ENCODE results near the gene ACTMAP.
"Not testable (repeated sequence)": the region's sequence is repeated elsewhere in the genome, so short reads cannot be mapped to it uniquely, and the experiment has no call there.

ACTMAP gene

DNA sequence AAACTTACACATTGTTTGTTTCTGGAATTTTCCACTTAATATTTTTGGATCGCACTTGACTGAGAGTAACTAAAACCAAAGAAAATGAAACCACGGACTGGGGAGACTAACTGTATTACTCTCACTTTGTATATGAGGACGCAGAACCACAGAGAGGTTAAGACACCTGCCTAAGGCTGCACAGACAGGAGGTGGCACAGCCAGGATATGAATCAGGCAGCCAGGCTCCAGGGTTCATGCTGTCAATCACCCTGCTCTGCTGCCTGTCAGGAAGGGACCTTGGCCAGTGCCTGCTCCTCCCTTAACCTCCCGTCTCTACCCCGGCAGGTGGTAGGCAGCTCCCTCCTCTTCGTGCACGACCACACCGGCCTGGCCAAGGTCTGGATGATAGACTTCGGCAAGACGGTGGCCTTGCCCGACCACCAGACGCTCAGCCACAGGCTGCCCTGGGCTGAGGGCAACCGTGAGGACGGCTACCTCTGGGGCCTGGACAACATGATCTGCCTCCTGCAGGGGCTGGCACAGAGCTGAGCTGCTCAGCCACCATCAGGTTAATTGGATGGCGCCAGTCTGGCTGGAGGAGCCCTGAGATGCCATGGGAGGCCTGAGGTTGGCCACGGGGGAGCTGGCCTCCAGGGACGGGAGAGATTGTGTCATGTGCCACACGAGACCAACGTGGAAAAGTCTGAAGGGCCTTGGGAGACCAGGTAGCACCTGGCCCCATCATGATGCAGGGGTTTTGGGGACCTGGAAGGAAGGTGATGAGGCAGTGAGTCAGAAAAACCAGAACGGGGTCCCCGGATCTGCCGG lies 11.0 kb downstream of the ACTMAP start:
- H3K4me1 ChIP-seq (ENCODE audit: control insufficient read depth, insufficient read depth, low read length, poor library complexity, severe bottlenecking) = no peaks in the 10 kb centered on the region
- H3K36me3 ChIP-seq (ENCODE audit: control insufficient read depth, insufficient read depth, low read length) = peaks cover 18% of the 10 kb centered on the region
- no peaks in the 10 kb centered on the region for H3K27me3 ChIP-seq (replicated peaks; ENCODE audit: control insufficient read depth, insufficient read depth, low read length, poor library complexity, severe bottlenecking)
- DNase-seq = no peak
- no peak overlapping the region for H3K4me3 ChIP-seq (ENCODE audit: insufficient read depth, low read depth, low read length, poor library complexity, severe bottlenecking)
- no peaks in the 10 kb centered on the region for H3K9me3 ChIP-seq (ENCODE audit: control insufficient read depth, low read length)
- H3K27ac ChIP-seq (ENCODE audit: insufficient read depth, low read length, poor library complexity, severe bottlenecking) = no peak overlapping the region

DNA sequence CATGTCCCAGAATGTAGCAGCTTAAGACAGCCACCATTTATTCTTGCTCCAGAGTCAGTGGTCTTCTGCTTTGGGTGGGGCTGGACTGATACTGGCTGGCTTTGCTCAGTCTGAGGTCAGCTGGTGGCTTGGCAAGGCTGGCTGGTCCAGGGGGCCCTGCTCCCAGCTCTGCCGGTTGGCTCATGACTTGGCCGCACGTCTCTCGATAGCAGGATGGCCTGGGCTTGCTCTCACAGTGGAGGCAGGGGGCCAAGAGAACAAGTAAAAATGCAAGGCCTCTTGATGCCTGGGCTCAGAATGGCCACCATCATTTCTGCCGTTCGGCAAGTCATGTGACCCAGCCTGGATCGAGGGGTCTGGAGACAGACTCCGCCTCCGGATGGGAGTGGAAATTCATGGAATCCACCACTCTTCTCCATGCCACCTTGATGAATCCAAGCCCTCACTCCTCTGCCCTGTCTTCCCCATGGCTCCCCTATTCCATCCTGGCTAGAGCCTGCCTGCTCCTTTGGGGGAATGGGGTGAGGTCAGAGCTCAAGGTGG lies 13.1 kb downstream of the ACTMAP start:
- H3K27me3 ChIP-seq (replicated peaks; ENCODE audit: control insufficient read depth, insufficient read depth, low read length, poor library complexity, severe bottlenecking) = no peaks in the 10 kb centered on the region
- no peak overlapping the region for H3K4me3 ChIP-seq (ENCODE audit: insufficient read depth, low read depth, low read length, poor library complexity, severe bottlenecking)
- H3K4me1 ChIP-seq (ENCODE audit: control insufficient read depth, insufficient read depth, low read length, poor library complexity, severe bottlenecking) = no peaks in the 10 kb centered on the region
- H3K27ac ChIP-seq (ENCODE audit: insufficient read depth, low read length, poor library complexity, severe bottlenecking) = no peak overlapping the region
- H3K9me3 ChIP-seq (ENCODE audit: control insufficient read depth, low read length) = no peaks in the 10 kb centered on the region
- DNase-seq = no peak
- H3K36me3 ChIP-seq (ENCODE audit: control insufficient read depth, insufficient read depth, low read length) = peaks cover 31% of the 10 kb centered on the region

DNA sequence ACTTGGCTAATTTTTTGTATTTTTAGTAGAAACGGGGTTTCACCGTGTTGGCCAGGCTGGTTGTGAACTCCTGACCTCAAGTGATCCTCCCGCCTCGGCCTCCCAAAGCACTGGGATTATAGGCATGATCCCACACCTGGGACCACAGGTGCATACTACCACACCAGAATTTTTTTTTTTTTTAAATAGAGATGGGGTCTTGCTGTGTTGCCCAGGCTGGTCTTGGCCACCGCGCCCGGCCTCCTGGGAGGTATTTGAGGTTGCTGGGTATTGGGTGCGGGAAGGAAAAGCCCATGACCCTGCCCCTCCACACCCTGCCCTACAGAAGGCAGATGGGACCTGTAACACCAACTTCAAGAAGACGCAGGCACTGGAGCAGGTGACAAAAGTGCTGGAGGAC lies 13.6 kb downstream of the ACTMAP start:
- no peaks in the 10 kb centered on the region for H3K27me3 ChIP-seq (replicated peaks; ENCODE audit: control insufficient read depth, insufficient read depth, low read length, poor library complexity, severe bottlenecking)
- H3K9me3 ChIP-seq (ENCODE audit: control insufficient read depth, low read length) = no peaks in the 10 kb centered on the region
- H3K4me1 ChIP-seq (ENCODE audit: control insufficient read depth, insufficient read depth, low read length, poor library complexity, severe bottlenecking) = no peaks in the 10 kb centered on the region
- no peak for DNase-seq
- no peak overlapping the region for H3K27ac ChIP-seq (ENCODE audit: insufficient read depth, low read length, poor library complexity, severe bottlenecking)
- H3K36me3 ChIP-seq (ENCODE audit: control insufficient read depth, insufficient read depth, low read length) = peaks cover 31% of the 10 kb centered on the region
- H3K4me3 ChIP-seq (ENCODE audit: insufficient read depth, low read depth, low read length, poor library complexity, severe bottlenecking) = no peak overlapping the region

DNA sequence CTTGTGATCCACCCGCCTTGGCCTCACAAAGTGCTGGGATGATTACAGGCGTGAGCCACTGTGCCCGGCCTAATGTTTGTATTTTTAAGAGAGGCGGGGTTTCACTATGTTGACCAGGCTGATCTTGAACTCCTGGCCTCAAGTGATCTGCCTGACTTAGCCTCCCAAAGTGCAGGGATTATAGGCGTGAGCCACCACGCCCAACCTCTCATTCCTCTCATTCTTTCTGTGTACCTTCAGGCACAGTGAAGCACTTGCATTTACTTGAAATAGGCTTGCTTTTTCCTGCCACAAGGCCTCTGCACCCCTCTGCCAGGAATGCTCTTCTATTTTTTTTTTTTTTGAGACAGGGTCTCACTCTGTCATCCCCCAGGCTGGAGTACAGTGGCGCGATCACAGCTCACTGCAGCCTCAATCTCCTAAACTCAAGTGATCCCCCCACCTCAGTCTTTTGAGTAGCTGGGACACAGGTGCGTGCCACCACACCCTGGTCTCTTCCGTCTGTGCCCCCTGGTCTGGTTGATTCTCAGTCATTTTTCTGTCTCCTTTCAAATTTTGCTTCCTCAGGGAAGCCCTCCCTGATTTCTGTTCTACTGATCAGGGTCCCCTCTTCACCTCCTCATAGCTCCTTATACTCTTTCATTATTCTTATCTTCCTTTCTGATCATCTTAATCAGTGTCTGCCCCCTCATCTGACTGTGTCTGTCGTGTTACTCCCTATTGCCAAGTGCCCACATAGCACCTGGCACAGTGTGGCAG lies 15.1 kb downstream of the ACTMAP start:
- H3K4me3 ChIP-seq (ENCODE audit: insufficient read depth, low read depth, low read length, poor library complexity, severe bottlenecking) = no peak overlapping the region
- no peak overlapping the region for H3K27ac ChIP-seq (ENCODE audit: insufficient read depth, low read length, poor library complexity, severe bottlenecking)
- no peak for DNase-seq
- no peaks in the 10 kb centered on the region for H3K4me1 ChIP-seq (ENCODE audit: control insufficient read depth, insufficient read depth, low read length, poor library complexity, severe bottlenecking)
- peaks cover 42% of the 10 kb centered on the region for H3K36me3 ChIP-seq (ENCODE audit: control insufficient read depth, insufficient read depth, low read length)
- no peaks in the 10 kb centered on the region for H3K9me3 ChIP-seq (ENCODE audit: control insufficient read depth, low read length)
- no peaks in the 10 kb centered on the region for H3K27me3 ChIP-seq (replicated peaks; ENCODE audit: control insufficient read depth, insufficient read depth, low read length, poor library complexity, severe bottlenecking)

GRCh38 chr19:40733149-40733548 lies 17.1 kb downstream of the ACTMAP start:
- Histone ChIP-seq H3K9me3 (ENCODE audit: control insufficient read depth, low read length) (no peaks in the 10 kb centered on the region), H3K36me3 (ENCODE audit: control insufficient read depth, insufficient read depth, low read length) (peaks cover 43% of the 10 kb centered on the region), H3K27ac (ENCODE audit: insufficient read depth, low read length, poor library complexity, severe bottlenecking) (no peak overlapping the region), H3K27me3 (replicated peaks; ENCODE audit: control insufficient read depth, insufficient read depth, low read length, poor library complexity, severe bottlenecking) (no peaks in the 10 kb centered on the region), H3K4me1 (ENCODE audit: control insufficient read depth, insufficient read depth, low read length, poor library complexity, severe bottlenecking) (no peaks in the 10 kb centered on the region), H3K4me3 (ENCODE audit: insufficient read depth, low read depth, low read length, poor library complexity, severe bottlenecking) (no peak overlapping the region)
- DNase-seq = no peak

- not testable (repeated sequence) for H3K27ac ChIP-seq (ENCODE audit: insufficient read depth, low read length, poor library complexity, severe bottlenecking); H3K27me3 ChIP-seq (replicated peaks; ENCODE audit: control insufficient read depth, insufficient read depth, low read length, poor library complexity, severe bottlenecking); H3K9me3 ChIP-seq (ENCODE audit: control insufficient read depth, low read length); H3K4me1 ChIP-seq (ENCODE audit: control insufficient read depth, insufficient read depth, low read length, poor library complexity, severe bottlenecking); DNase-seq; H3K4me3 ChIP-seq (ENCODE audit: insufficient read depth, low read depth, low read length, poor library complexity, severe bottlenecking)
- peaks cover 41% of the 10 kb centered on the region for H3K36me3 ChIP-seq (ENCODE audit: control insufficient read depth, insufficient read depth, low read length)
These were observed 18.0 kb downstream of the ACTMAP start for GRCh38 chr19:40732304-40732703.

GRCh38 chr19:40730065-40730464 lies 20.2 kb downstream of the ACTMAP start:
- not testable (repeated sequence) for DNase-seq; H3K4me1 ChIP-seq (ENCODE audit: control insufficient read depth, insufficient read depth, low read length, poor library complexity, severe bottlenecking); H3K4me3 ChIP-seq (ENCODE audit: insufficient read depth, low read depth, low read length, poor library complexity, severe bottlenecking); H3K9me3 ChIP-seq (ENCODE audit: control insufficient read depth, low read length); H3K27ac ChIP-seq (ENCODE audit: insufficient read depth, low read length, poor library complexity, severe bottlenecking); H3K27me3 ChIP-seq (replicated peaks; ENCODE audit: control insufficient read depth, insufficient read depth, low read length, poor library complexity, severe bottlenecking)
- peaks cover 43% of the 10 kb centered on the region for H3K36me3 ChIP-seq (ENCODE audit: control insufficient read depth, insufficient read depth, low read length)

DNA sequence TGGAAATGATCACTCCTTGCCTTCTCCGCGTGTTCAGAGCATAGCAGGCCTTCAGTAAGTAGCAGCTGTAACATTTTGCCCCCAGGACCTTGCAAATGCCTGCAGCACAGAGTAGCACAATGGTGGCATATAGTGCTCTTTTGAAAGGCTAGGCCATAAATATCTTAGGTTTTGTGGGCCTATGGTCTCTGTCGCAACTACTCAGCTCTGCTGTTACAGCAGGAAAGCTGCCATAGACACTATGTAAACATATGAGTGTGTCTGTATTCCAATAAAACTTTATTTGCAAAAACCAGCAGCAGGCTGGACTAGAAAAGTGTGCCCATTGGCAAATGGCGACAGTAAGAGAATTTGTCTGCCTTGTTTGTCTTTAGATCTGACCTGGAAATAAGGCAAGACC lies 24.0 kb downstream of the ACTMAP start:
- Histone ChIP-seq H3K9me3 (ENCODE audit: control insufficient read depth, low read length) (no peaks in the 10 kb centered on the region), H3K27ac (ENCODE audit: insufficient read depth, low read length, poor library complexity, severe bottlenecking) (no peak overlapping the region), H3K27me3 (replicated peaks; ENCODE audit: control insufficient read depth, insufficient read depth, low read length, poor library complexity, severe bottlenecking) (no peaks in the 10 kb centered on the region), H3K36me3 (ENCODE audit: control insufficient read depth, insufficient read depth, low read length) (peaks cover 39% of the 10 kb centered on the region), H3K4me3 (ENCODE audit: insufficient read depth, low read depth, low read length, poor library complexity, severe bottlenecking) (no peak overlapping the region), H3K4me1 (ENCODE audit: control insufficient read depth, insufficient read depth, low read length, poor library complexity, severe bottlenecking) (peaks cover 7% of the 10 kb centered on the region)
- DNase-seq = no peak

DNA sequence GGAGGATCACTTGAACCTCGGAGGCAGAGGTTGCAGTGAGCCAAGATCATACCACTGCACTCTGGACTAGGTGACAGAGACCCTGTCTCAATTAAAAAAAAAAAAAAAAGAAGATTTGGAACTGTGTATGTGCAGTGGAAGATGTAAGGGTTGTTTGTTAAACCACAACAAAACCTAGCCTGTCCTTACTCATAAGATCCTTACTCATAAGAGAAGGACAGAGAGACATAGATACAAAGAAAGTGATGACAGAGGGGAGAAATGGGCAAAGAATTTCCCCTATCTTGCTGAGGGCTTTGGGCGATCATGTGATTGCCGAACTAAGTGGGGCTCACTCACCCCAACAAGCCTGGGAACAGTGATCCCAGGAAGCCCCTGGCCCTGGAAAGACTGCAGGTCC lies 25.4 kb downstream of the ACTMAP start:
- DNase-seq = no peak
- H3K27ac ChIP-seq (ENCODE audit: insufficient read depth, low read length, poor library complexity, severe bottlenecking) = no peak overlapping the region
- peaks cover 30% of the 10 kb centered on the region for H3K36me3 ChIP-seq (ENCODE audit: control insufficient read depth, insufficient read depth, low read length)
- no peaks in the 10 kb centered on the region for H3K9me3 ChIP-seq (ENCODE audit: control insufficient read depth, low read length)
- peaks cover 7% of the 10 kb centered on the region for H3K4me1 ChIP-seq (ENCODE audit: control insufficient read depth, insufficient read depth, low read length, poor library complexity, severe bottlenecking)
- H3K27me3 ChIP-seq (replicated peaks; ENCODE audit: control insufficient read depth, insufficient read depth, low read length, poor library complexity, severe bottlenecking) = no peaks in the 10 kb centered on the region
- H3K4me3 ChIP-seq (ENCODE audit: insufficient read depth, low read depth, low read length, poor library complexity, severe bottlenecking) = no peak overlapping the region

DNA sequence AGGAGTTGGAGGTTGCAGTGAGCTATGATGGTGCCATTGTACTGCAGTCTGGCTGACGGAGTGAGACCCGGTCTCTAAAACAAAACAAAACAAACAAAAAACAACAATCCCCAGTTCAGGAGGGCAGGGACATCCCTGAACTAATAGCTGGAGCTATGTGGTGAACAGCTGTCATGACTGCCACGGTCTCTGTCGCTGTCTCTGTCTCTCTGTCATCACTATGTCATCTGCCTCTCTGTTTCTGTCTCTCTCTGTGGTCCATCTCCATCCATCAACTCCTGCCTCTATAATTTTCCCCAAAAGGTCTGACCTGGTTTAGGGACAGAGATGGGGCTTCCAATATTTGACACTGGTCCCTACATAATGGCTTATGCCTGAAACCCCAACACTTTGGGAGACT lies 26.0 kb downstream of the ACTMAP start:
- no peak for DNase-seq
- Histone ChIP-seq H3K36me3 (ENCODE audit: control insufficient read depth, insufficient read depth, low read length) (peaks cover 26% of the 10 kb centered on the region), H3K27ac (ENCODE audit: insufficient read depth, low read length, poor library complexity, severe bottlenecking) (no peak overlapping the region), H3K4me3 (ENCODE audit: insufficient read depth, low read depth, low read length, poor library complexity, severe bottlenecking) (no peak overlapping the region), H3K27me3 (replicated peaks; ENCODE audit: control insufficient read depth, insufficient read depth, low read length, poor library complexity, severe bottlenecking) (no peaks in the 10 kb centered on the region), H3K4me1 (ENCODE audit: control insufficient read depth, insufficient read depth, low read length, poor library complexity, severe bottlenecking) (peaks cover 11% of the 10 kb centered on the region), H3K9me3 (ENCODE audit: control insufficient read depth, low read length) (no peaks in the 10 kb centered on the region)
